Measurements from ENCODE around the gene WRAP73. TPM values are rescaled to one million over a fixed set of nuclear protein-coding genes. Genes with fewer than 3 reads are reported as not detected.
"Not testable (repeated sequence)": the region's sequence is repeated elsewhere in the genome, so short reads cannot be mapped to it uniquely, and the experiment has no call there.

The WRAP73 gene
- polyA plus RNA-seq, 1 experiment = 27.6 TPM

DNA sequence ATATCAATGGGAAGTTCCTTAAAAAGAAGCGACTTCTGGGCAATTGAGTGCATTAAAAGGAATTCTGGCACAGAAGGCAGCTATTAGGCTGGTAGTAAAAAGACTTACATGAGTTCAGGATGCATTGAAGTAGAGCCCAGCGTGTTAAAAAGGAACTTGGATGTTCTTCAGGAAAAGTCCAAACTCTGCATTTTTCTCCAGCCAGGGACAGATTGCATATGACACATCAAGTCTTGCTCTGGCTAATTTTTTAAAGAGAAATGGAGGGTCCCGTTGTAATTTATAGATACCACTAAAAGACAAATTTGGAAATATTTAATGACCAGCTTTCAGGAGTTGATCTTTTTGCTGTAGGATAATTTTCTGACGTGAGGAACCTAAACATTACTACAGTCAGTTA lies 23.9 kb downstream of the WRAP73 start:
- no peak for DNase-seq (ENCODE audit: low read depth)
- POLR2A ChIA-PET = interaction anchor here (0.6 kb wide), 1 partner anchor 18 kb away, joined by 22 read pairs; no protein-coding TSS in a partner anchor
- CTCF ChIA-PET = interaction anchor here (1.0 to 1.4 kb wide), 2 partner anchors 11 to 173 kb away, joined by 3 to 4 read pairs; no protein-coding TSS in a partner anchor

DNA sequence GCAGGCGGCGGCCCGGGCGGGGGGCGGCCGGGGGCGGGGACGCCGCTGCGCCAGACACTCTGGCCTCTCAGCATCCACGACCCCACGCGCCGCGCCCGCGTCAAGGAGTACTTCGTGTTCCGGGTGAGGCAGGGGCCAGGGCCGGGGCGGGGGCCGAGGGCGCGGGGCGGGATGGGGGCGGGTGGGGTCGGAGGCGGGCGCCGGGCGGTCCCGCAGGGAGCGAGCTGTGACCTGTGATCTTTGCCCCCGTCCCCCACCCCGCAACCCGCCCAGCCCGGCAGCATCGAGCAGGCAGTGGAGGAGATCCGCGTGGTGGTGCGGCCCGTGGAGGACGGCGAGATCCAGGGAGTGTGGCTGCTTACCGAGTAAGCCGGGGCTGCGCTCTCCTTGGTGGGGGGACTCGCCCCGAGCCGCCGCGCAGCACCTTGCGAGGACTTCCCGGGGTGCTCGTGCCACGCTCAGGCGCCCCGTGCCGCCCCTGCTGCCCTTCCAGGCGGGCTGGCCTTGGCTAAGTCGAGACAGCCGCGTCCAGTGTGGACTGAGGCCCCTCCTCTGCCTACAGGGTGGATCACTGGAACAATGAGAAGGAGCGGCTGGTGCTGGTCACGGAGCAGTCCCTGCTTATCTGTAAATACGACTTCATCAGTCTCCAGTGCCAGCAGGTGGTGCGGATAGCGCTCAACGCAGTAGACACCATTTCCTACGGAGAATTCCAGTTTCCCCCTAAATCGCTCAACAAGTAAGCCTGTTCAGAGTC lies 24.6 kb downstream of the WRAP73 start:
- H3K27me3 ChIP-seq (ENCODE audit: control insufficient read depth, insufficient read depth, low read length) = no peaks in the 10 kb centered on the region
- no peak for DNase-seq (ENCODE audit: low read depth)
- TF ChIP-seq, protein P1, sequence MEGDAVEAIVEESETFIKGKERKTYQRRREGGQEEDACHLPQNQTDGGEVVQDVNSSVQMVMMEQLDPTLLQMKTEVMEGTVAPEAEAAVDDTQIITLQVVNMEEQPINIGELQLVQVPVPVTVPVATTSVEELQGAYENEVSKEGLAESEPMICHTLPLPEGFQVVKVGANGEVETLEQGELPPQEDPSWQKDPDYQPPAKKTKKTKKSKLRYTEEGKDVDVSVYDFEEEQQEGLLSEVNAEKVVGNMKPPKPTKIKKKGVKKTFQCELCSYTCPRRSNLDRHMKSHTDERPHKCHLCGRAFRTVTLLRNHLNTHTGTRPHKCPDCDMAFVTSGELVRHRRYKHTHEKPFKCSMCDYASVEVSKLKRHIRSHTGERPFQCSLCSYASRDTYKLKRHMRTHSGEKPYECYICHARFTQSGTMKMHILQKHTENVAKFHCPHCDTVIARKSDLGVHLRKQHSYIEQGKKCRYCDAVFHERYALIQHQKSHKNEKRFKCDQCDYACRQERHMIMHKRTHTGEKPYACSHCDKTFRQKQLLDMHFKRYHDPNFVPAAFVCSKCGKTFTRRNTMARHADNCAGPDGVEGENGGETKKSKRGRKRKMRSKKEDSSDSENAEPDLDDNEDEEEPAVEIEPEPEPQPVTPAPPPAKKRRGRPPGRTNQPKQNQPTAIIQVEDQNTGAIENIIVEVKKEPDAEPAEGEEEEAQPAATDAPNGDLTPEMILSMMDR (IDR thresholded peaks at IDR 0.05; ENCODE audit: insufficient read depth, low read depth, low read length) = no peak
- POLR2A ChIA-PET = no interaction called here
- peak overlapping the region; percentile 98 for H3K4me3 ChIP-seq (ENCODE audit: low read depth, low read length)
- peaks cover 17% of the 10 kb centered on the region for H3K36me3 ChIP-seq (ENCODE audit: control insufficient read depth, insufficient read depth, low read length)
- CTCF ChIA-PET = interaction anchor here (1.0 to 1.4 kb wide), 2 partner anchors 11 to 172 kb away, joined by 3 to 4 read pairs; no protein-coding TSS in a partner anchor

More for the DNA sequence above, 23.9 kb downstream of the WRAP73 start:
- TF ChIP-seq, protein P1 (IDR thresholded peaks at IDR 0.05; ENCODE audit: insufficient read depth, low read depth, low read length) = no peak
- Histone ChIP-seq H3K4me3 (ENCODE audit: low read depth, low read length) (peak overlapping the region; percentile 98; the same call in 1 of the 2 replicates), H3K36me3 (ENCODE audit: control insufficient read depth, insufficient read depth, low read length) (peaks cover 19% of the 10 kb centered on the region), H3K27me3 (ENCODE audit: control insufficient read depth, insufficient read depth, low read length) (no peaks in the 10 kb centered on the region)

DNA sequence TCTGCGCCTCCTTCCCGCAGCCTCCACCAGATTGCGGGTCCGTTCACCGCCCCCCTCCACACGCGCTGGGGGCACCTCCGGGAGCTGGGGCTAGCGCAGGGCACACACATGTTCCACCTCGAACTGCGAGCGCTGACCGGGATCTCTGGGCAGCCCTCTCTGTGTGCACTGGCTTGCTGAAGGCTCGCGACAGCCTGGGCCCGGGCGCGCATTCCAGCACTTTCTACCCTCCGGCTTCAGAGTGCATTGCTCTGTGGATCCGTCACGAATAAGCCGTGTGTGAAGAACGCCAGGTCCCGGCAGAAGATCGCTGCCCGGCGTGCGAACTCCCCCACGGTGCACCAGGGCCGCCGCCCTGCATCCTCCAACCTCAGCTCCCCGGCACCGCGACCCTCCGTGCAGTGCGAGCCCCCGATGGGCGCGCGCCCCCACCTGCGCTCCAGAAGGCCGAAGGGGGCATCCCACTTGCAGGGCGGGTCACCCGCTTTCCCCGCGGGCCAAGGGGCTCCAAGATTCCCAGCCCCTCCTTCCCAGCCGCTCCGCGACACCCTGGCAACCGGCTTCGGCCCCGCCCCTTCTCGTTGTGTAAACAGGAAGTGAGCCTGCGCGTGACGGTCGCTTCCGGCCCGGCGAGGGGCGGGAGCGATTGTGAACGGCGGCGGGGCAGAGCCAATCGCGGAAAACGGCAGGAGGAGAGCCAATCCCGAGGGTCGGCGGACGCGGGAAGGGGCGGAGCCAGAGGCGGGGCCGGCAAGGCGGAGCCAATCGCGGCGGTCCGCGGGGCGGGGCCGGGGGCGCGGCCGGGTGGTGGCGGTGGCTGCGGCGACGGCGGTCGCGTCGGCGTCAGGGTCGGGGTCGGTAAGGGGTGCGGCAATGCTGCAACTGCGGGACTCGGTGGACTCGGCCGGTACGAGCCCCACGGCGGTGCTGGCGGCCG lies 25.4 kb downstream of the WRAP73 start, which contains the start of gene TPRG1L:
Gene TPRG1L, plus strand, starts transcription at position 816 of the 937 bp plus-strand sequence. Its CDS starts 58 bp downstream, at position 874.
- TF ChIP-seq, protein P1 (IDR thresholded peaks at IDR 0.05; ENCODE audit: insufficient read depth, low read depth, low read length) = no peak
- CTCF ChIA-PET = interaction anchor here (0.7 to 6.7 kb wide), 6 partner anchors 57 to 183 kb away, joined by 3 to 147 read pairs (median 5); no protein-coding TSS in a partner anchor
- POLR2A ChIA-PET = no interaction called here

DNA sequence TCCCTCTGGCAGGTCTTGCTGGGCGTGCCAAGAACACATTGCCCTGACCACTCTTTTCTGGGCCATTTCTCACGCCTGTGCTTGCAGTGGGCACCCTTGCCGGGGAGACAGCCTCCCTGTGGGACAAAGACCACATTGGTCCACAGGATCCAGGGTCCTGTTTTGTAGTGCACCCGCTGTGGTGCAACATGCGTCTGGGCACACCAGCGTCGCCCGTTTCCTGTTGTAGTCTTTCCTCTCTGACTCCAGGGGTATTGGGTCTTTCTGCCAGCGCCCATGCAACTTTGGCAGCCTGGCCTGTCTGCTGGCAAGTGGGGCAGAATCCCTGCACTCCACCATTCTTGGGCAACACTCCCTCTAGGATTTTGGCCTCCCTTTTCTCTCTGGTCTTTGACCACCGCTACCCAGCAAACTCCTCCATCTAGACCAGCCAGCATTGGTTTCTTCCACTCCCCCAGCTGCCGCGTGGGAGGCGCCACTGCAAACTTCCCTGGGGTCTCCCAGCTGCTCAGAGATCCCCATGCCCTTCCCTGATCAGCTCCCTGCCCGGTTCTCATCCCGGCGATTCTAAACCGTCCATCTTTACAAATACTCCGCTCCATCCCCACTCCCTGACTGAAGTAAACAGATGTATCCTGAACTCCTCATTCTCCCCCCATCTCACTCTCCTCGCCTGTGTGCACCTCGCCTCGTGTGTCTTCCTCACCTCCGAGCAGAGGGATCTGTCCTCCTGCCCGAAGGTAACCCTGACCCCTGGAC lies 26.3 kb downstream of the WRAP73 start:
- ChIA-PET CTCF (interaction anchor here (0.6 to 6.7 kb wide), 11 partner anchors 56 to 500 kb away, joined by 3 to 147 read pairs (median 5); no protein-coding TSS in a partner anchor), POLR2A (no interaction called here)
- no peak for DNase-seq (ENCODE audit: low read depth)
- no peaks in the 10 kb centered on the region for H3K27me3 ChIP-seq (ENCODE audit: control insufficient read depth, insufficient read depth, low read length)
- TF ChIP-seq, protein P1 (IDR thresholded peaks at IDR 0.05; ENCODE audit: insufficient read depth, low read depth, low read length) = no peak
- peaks cover 14% of the 10 kb centered on the region for H3K36me3 ChIP-seq (ENCODE audit: control insufficient read depth, insufficient read depth, low read length)
- H3K4me3 ChIP-seq (ENCODE audit: low read depth, low read length) = peak overlapping the region; percentile 98

More for the DNA sequence above, 25.4 kb downstream of the WRAP73 start, which contains the start of gene TPRG1L:
- peak within 1 kb of the TSS; percentile 98 for H3K4me3 ChIP-seq (ENCODE audit: low read depth, low read length)
- no peaks in the 10 kb centered on the region for H3K27me3 ChIP-seq (ENCODE audit: control insufficient read depth, insufficient read depth, low read length)
- peaks cover 14% of the 10 kb centered on the region for H3K36me3 ChIP-seq (ENCODE audit: control insufficient read depth, insufficient read depth, low read length)
- peak; percentile 74 for DNase-seq (ENCODE audit: low read depth)

DNA sequence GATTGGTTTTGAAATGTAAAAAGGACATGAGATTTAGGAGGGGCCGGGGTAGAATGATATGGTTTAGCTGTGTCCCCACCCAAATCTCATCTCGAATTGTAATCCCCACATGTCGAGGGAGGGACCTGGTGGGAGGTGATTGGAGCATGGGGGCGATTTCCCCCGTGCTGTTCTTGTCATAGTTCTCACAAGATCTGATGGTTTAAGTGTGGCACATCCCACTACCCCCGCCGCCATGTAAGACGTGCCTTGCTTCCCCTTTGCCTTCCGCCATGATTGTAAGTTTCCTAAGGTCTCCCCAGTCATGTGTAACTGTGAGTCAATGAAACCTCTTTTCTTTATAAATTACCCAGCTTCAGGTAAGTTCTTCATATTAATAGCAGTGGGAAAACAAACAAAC lies 27.8 kb downstream of the WRAP73 start:
- CTCF ChIA-PET = interaction anchor here (0.8 to 6.7 kb wide), 16 partner anchors 7 to 178 kb away, joined by 3 to 147 read pairs (median 5); partner anchors contain the start of gene ARHGEF16
- H3K4me3 ChIP-seq (ENCODE audit: low read depth, low read length); DNase-seq (ENCODE audit: low read depth); H3K27me3 ChIP-seq (ENCODE audit: control insufficient read depth, insufficient read depth, low read length); H3K36me3 ChIP-seq (ENCODE audit: control insufficient read depth, insufficient read depth, low read length); POLR2A ChIA-PET: not testable (repeated sequence)
